ENCODE measurements around the gene EPG5. TPM values are rescaled to one million over a fixed set of nuclear protein-coding genes. Genes with fewer than 3 reads are reported as not detected.
A peak's percentile ranks its signal among the peaks of the same experiment; 100 is the strongest.

EPG5 gene
- total and polyA plus RNA-seq, 2 donors (not counting 3 experiments of a cell fraction or from before 2014, with no cell fraction given) = 16.7 to 25.6 TPM

- dilution Hi-C loops (cut with MboI; ENCODE audit: extremely low pct_ligation_motif_present, low sequenced_read_pairs) = no loop called here
Observed at GRCh38 chr18:45829855-45830254, 137.3 kb downstream of the EPG5 start.

DNA sequence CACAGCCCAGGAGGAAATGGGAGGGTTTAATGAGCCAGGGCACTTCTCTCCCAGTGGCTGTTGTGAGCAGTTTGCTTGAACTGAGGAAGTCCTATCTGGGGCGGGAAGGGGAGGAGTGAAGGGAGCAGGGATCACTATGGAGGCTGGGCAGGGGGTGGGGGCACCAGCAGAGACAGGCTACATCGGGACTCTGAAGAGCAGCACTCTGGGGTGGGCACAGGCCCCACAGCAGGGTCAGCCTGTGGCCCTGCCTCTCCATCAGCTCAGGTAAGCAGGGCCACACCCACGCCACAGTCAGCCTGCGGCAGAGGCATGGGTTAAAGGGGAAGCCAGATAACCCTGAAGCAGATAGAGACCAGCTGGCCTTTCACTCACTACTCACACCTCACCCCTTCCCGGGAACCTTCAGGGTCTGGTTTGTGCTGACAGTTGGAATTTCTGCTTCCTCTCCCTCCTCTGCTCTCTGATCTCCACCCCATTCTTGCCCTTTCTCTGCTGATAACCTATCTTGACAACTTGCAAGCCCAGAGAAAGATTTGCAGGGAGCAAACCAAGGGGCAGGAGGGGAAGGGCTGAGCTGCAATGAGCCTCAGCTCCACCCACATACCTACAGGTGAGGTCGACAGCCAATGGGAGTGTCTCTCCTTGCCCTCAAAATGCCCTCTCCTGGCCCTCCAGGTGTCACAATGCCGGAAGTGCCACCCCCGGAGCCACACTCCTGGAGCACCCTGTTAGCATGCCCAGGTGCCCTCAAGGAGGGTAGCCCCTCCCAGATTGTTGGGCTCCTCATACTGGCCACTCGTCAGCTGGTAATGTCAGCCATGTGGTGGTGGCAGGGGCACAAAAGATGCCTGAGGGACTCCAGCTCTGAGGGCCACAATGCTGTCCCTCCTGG, 138.0 kb downstream of the EPG5 start:
- H4K20me1 ChIP-seq (replicated peaks; ENCODE audit: control insufficient read depth, extremely low read depth, insufficient read depth, low read length) = no peaks in the 10 kb centered on the region
- peaks cover 4% of the 10 kb centered on the region for H3K4me1 ChIP-seq (ENCODE audit: control insufficient read depth, extremely low read depth, insufficient read depth, low read length)
- FAIRE-seq = no peak
- no peak overlapping the region for H3K27ac ChIP-seq (ENCODE audit: insufficient read depth, low read depth, low read length)
- intact Hi-C loops (cut with micrococcal nuclease) (no loop called here), dilution Hi-C loops (cut with MboI; ENCODE audit: extremely low pct_ligation_motif_present, low sequenced_read_pairs) (no loop called here)
- no peak overlapping the region for H3K4me3 ChIP-seq (replicated peaks in 1 of 3; ENCODE audit: insufficient read depth in 1 of 3, low read depth in 1 of 3, low read length in 3 of 3)
- DNase-seq (ENCODE audit: low read depth, low spot score) = no peak
- H3K4me2 ChIP-seq (ENCODE audit: insufficient read depth, low read length) = no peak overlapping the region
- H3K79me2 ChIP-seq (ENCODE audit: control insufficient read depth, insufficient read depth, low read length) = no peaks in the 10 kb centered on the region
- no peaks in the 10 kb centered on the region for H3K9me3 ChIP-seq (replicated peaks; ENCODE audit: control insufficient read depth, insufficient read depth, low read length)
- ChIA-PET CTCF (interaction anchor here (1.3 to 2.6 kb wide), 2 partner anchors 106 to 164 kb away, joined by 3 to 14 read pairs; partner anchors contain the start of gene SLC14A1), POLR2A (no interaction called here)
- H3K9me1 ChIP-seq (replicated peaks; ENCODE audit: control insufficient read depth, extremely low read depth, insufficient read depth, low read length) = no peaks in the 10 kb centered on the region
- H3K27me3 ChIP-seq (ENCODE audit: control insufficient read depth in 2 of 2, insufficient read depth in 2 of 2, low read length in 2 of 2) = peaks cover 3 to 5% of the 10 kb centered on the region in 2 experiments
- H2AFZ ChIP-seq (ENCODE audit: low read depth, low read length) = peak overlapping the region; percentile 27
- BruUV-seq (replicated peaks) = no TSS peak
- TF ChIP-seq FOS (IDR thresholded peaks at IDR 0.05; ENCODE audit: borderline replicate concordance, insufficient read depth, low read length) (no peak), EZH2 (IDR thresholded peaks at IDR 0.05; ENCODE audit: borderline replicate concordance, low read depth, low read length, severe bottlenecking) (no peak), CTCF (IDR thresholded peaks at IDR 0.05; ENCODE audit: extremely low read depth in 1 of 2, insufficient read depth in 1 of 2, low read depth in 1 of 2, low read length in 2 of 2) (no peak), GATA2 (IDR thresholded peaks at IDR 0.05; ENCODE audit: insufficient read depth, insufficient read length, low read depth, low read length) (no peak), MYC (IDR thresholded peaks at IDR 0.05; ENCODE audit: low read depth, low read length) (no peak), JUN (IDR thresholded peaks at IDR 0.05; ENCODE audit: borderline replicate concordance, insufficient read depth, insufficient read length, low read depth) (no peak), POLR2A (IDR thresholded peaks at IDR 0.05; ENCODE audit: low read depth, low read length) (no peak)
- TF ChIP-seq, protein P1, sequence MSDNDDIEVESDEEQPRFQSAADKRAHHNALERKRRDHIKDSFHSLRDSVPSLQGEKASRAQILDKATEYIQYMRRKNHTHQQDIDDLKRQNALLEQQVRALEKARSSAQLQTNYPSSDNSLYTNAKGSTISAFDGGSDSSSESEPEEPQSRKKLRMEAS (IDR thresholded peaks at IDR 0.05; ENCODE audit: insufficient read depth, insufficient read length) = no peak
- H3K36me3 ChIP-seq (ENCODE audit: control insufficient read depth in 2 of 2, extremely low read depth in 1 of 2, insufficient read depth in 2 of 2, low read length in 2 of 2) = no peaks in the 10 kb centered on the region
- H3K9ac ChIP-seq (replicated peaks; ENCODE audit: extremely low read depth, insufficient read depth, low read length) = no peak overlapping the region

More at GRCh38 chr18:45829855-45830254, 137.3 kb downstream of the EPG5 start:
- intact Hi-C loops (cut with micrococcal nuclease) = no loop called here
- H3K4me1 ChIP-seq (ENCODE audit: control insufficient read depth, extremely low read depth, insufficient read depth, low read length) = peaks cover 4% of the 10 kb centered on the region
- H2AFZ ChIP-seq (ENCODE audit: low read depth, low read length) = no peak overlapping the region
- DNase-seq (ENCODE audit: low read depth, low spot score) = no peak
- H3K27ac ChIP-seq (ENCODE audit: insufficient read depth, low read depth, low read length) = no peak overlapping the region
- H3K9me3 ChIP-seq (replicated peaks; ENCODE audit: control insufficient read depth, insufficient read depth, low read length) = no peaks in the 10 kb centered on the region
- no peak overlapping the region for H3K9ac ChIP-seq (replicated peaks; ENCODE audit: extremely low read depth, insufficient read depth, low read length)
- no peak overlapping the region for H3K4me3 ChIP-seq (replicated peaks in 1 of 3; ENCODE audit: insufficient read depth in 1 of 3, low read depth in 1 of 3, low read length in 3 of 3)
- FAIRE-seq = no peak
- CTCF ChIA-PET = interaction anchor here (0.9 to 2.6 kb wide), 6 partner anchors 10 to 164 kb away, joined by 3 to 14 read pairs (median 4); partner anchors contain the start of gene SLC14A1
- no peak for TF ChIP-seq EZH2 (IDR thresholded peaks at IDR 0.05; ENCODE audit: borderline replicate concordance, low read depth, low read length, severe bottlenecking)
- no TSS peak for BruUV-seq (replicated peaks)
- H3K36me3 ChIP-seq (ENCODE audit: control insufficient read depth in 2 of 2, extremely low read depth in 1 of 2, insufficient read depth in 2 of 2, low read length in 2 of 2) = no peaks in the 10 kb centered on the region
- POLR2A ChIA-PET = interaction anchor here (0.7 kb wide), 2 partner anchors 18 to 99 kb away, joined by 3 to 9 read pairs; no protein-coding TSS in a partner anchor
- H3K9me1 ChIP-seq (replicated peaks; ENCODE audit: control insufficient read depth, extremely low read depth, insufficient read depth, low read length) = no peaks in the 10 kb centered on the region
- H4K20me1 ChIP-seq (replicated peaks; ENCODE audit: control insufficient read depth, extremely low read depth, insufficient read depth, low read length) = no peaks in the 10 kb centered on the region
- no peaks in the 10 kb centered on the region for H3K79me2 ChIP-seq (ENCODE audit: control insufficient read depth, insufficient read depth, low read length)
- H3K4me2 ChIP-seq (ENCODE audit: insufficient read depth, low read length) = no peak overlapping the region
- H3K27me3 ChIP-seq (ENCODE audit: control insufficient read depth in 2 of 2, insufficient read depth in 2 of 2, low read length in 2 of 2) = peaks cover 6 to 12% of the 10 kb centered on the region in 2 experiments
